PFSK-1 (cell line): ENCODE data around the gene CDK6.

Source experiments
- POLR2AphosphoS5 ChIP-seq: IDR thresholded peaks from 2 replicates; pipeline ENCODE4 v1.6.1; 2012; ENCODE audit warnings: low read depth, mild to moderate bottlenecking, control low read depth, low read length, moderate library complexity
- SIN3A ChIP-seq: IDR thresholded peaks from 2 replicates; pipeline ENCODE4 v1.6.1; 2012; ENCODE audit warnings: mild to moderate bottlenecking, low read length, moderate library complexity, borderline replicate concordance; ENCODE audit not compliant: insufficient read depth

DNA sequence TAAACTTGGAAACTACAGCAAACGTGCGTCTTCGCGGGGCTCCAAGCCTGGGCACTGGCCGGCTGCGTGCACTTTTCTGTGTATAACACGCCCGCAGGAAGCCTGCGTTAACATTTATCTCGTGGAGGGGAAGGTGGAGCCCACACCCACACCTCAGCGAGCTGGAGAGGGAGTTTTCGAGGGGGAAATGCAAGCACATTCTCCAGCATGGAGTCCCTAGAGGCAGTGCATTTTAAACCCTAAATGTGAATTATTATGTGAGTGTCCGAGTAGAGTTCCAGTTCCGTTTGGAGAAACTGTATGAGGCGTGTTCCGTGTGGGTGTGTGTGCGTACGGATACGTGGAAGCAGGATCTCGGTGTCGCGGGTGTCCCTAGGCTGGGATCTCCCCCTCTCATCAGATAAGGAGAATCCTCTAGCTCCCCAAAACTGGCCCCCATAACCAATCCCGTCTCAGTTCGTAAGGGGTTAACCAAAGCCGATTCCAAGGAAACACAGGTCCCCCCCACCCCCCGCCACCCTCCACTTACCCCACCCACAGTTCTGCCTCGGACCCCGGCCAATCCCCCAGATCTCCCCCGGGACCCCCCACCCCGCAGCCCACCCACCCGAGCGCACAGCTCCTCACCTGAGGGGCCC, 403 bp downstream of the CDK6 start:
- TF ChIP-seq SIN3A (no peak), POLR2AphosphoS5 (no peak)
